HUES48 (cell line): Measurements from ENCODE around the gene NES.

Source experiments
- H3K27ac ChIP-seq: one replicate; pipeline ENCODE4 v1.7.0; 2013; ENCODE audit warnings: low read depth, low read length, inconsistent platforms
- H3K27me3 ChIP-seq: 2 replicates; pipeline ENCODE4 v1.6.1; 2013; ENCODE audit warnings: mild to moderate bottlenecking, low read length; ENCODE audit not compliant: control insufficient read depth, insufficient read depth
- H3K36me3 ChIP-seq: 2 replicates; pipeline ENCODE4 v1.6.1; 2013; ENCODE audit warnings: low read length; ENCODE audit not compliant: control insufficient read depth, insufficient read depth
- H3K4me1 ChIP-seq: 2 replicates; pipeline ENCODE4 v1.6.1; 2013; ENCODE audit warnings: mild to moderate bottlenecking, low read length; ENCODE audit not compliant: control insufficient read depth, insufficient read depth
- H3K4me3 ChIP-seq: 2 replicates; pipeline ENCODE4 v1.5.1; 2013; ENCODE audit warnings: mild to moderate bottlenecking, low read depth, low read length
- H3K9ac ChIP-seq: 2 replicates; pipeline ENCODE4 v1.6.1; 2013; ENCODE audit warnings: mild to moderate bottlenecking, low read depth, low read length, moderate library complexity
- H3K9me3 ChIP-seq: 2 replicates; pipeline ENCODE4 v1.6.1; 2013; ENCODE audit warnings: low read length; ENCODE audit not compliant: control insufficient read depth, insufficient read depth

The NES gene

DNA sequence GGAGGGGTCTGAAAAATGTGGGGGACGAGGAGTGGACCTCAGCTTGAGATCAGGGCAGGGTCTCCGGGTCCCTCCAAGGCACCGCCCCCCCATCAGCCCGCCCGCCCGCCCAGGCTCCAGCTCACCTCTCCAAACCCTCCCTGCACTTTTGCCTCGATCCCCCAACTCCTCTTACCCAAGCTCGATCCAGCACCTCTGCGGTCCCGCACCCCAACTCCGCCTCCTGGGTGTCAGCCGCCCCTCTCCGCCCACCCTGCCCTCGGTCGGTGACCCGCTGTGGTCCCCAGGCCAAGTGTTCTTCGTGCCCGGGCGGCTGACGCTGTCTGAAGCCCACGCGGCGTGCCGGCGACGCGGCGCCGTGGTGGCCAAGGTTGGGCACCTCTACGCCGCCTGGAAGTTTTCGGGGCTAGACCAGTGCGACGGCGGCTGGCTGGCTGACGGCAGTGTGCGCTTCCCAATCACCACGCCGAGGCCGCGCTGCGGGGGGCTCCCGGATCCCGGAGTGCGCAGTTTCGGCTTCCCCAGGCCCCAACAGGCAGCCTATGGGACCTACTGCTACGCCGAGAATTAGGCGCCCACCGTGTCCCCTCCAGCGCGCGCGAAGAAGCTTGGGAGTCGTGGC is 52.3 kb downstream of the NES start:
- H3K27ac ChIP-seq: no peak overlapping the region

GRCh38 chr1:156623946-156624813 is 53.0 kb downstream of the NES start:
- Histone ChIP-seq H3K4me1 (peaks cover 3% of the 10 kb centered on the region), H3K27ac (no peak overlapping the region), H3K9me3 (no peaks in the 10 kb centered on the region), H3K27me3 (peaks cover 73% of the 10 kb centered on the region), H3K9ac (no peak overlapping the region), H3K4me3 (peak overlapping the region; percentile 74), H3K36me3 (no peaks in the 10 kb centered on the region)

More for the DNA sequence above, 52.3 kb downstream of the NES start:
- Histone ChIP-seq H3K9me3 (no peaks in the 10 kb centered on the region), H3K4me3 (peak overlapping the region; percentile 74), H3K4me1 (peaks cover 3% of the 10 kb centered on the region), H3K27me3 (peaks cover 67% of the 10 kb centered on the region), H3K9ac (no peak overlapping the region), H3K36me3 (no peaks in the 10 kb centered on the region)

- H3K27me3 ChIP-seq: peaks cover 73% of the 10 kb centered on the region
- no peaks in the 10 kb centered on the region for H3K36me3 ChIP-seq
- no peak overlapping the region for H3K27ac ChIP-seq
- H3K4me3 ChIP-seq: no peak overlapping the region
- H3K4me1 ChIP-seq: peaks cover 3% of the 10 kb centered on the region
- no peaks in the 10 kb centered on the region for H3K9me3 ChIP-seq
- H3K9ac ChIP-seq: no peak overlapping the region
Observed at GRCh38 chr1:156622581-156623297, 54.5 kb downstream of the NES start.

DNA sequence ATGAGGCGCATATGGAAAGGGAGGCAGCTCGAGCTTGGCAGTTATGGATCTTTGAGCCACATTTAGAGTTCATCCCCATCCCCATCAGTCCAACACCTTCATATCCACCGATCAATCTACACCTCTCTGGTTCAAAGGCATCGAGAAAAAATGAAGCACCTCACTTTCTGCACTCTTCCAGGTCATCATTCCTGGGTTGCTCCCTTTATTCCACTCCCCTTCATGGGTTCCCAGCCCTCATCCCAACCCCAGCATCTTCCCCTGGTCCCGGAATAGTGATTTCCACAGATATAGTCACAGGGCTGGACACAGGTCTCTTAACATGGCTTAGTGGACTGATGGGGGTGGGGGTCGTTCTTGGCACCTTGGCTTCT is 57.6 kb downstream of the NES start:
- no peaks in the 10 kb centered on the region for H3K4me1 ChIP-seq
- H3K9me3 ChIP-seq: no peaks in the 10 kb centered on the region
- no peak overlapping the region for H3K9ac ChIP-seq
- H3K27ac ChIP-seq: no peak overlapping the region
- peaks cover 51% of the 10 kb centered on the region for H3K27me3 ChIP-seq
- H3K36me3 ChIP-seq: no peaks in the 10 kb centered on the region
- H3K4me3 ChIP-seq: no peak overlapping the region

- H3K4me3 ChIP-seq: no peak within 1 kb of the TSS; the same call in 1 of the 2 replicates
- H3K9ac ChIP-seq: no peak within 1 kb of the TSS
- peaks cover 45% of the 10 kb centered on the region for H3K27me3 ChIP-seq
- no peak within 1 kb of the TSS for H3K27ac ChIP-seq
- no peaks in the 10 kb centered on the region for H3K36me3 ChIP-seq
- H3K4me1 ChIP-seq: no peaks in the 10 kb centered on the region
- no peaks in the 10 kb centered on the region for H3K9me3 ChIP-seq
Observed at GRCh38 chr1:156618853-156619581, 58.2 kb downstream of the NES start, which contains the start of gene HAPLN2. Gene HAPLN2 (plus strand): TSS chr1:156619415. CDS start chr1:156623491, 4,076 bp downstream.
